Activated CD8-positive, alpha-beta memory T cell treated with anti-CD3 and anti-CD28 coated beads for 1 hour (primary cell): ENCODE measurements around the gene RALGDS.

Source experiments
- DNase-seq, 2 donors: peaks; one replicate each; pipeline ENCODE4 v3.0.0-alpha.2; 2020; ENCODE audit warnings: low read depth in 1 of 2; ENCODE audit errors: extremely low read depth in 1 of 2

The RALGDS gene

DNA sequence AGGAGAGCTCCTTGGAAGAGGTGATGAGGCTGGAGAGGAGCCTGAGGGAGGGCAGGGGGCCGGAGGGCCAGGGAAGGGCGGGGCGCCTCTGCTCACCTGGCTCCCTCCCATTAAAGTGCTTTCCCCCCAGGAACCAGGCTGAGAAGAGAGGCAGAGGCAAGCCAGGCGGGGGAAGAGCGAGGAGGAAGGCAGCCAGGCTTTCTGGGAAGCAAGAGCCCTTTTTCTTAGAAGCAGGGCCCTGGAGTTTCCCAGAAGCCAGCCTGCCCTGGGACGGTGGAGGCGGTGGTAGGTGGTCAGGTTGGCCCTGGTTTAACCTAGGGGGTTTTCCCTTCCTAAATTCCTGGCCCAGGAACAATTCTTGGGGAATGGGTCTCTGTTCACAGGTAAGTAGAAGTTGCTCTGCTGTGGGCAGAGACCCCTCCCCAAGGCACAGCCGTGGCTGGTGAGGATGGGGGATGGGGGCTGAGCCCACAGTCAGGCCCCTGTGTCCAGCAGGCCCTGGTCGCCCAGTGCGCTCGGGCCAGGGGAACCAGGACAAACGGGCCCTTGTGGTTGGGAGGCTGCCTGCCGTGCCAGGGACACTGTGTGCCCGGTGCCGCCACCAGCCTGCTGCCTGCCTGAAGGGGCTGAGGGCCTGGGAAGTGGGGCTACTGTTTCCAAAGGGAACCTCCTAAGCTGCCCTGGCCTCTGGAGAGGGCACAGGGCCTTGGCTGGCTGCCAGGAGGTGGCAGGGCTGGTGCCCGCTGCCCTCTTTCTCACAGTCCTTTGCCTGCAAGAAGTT lies 16.6 kb upstream of the RALGDS start:
- DNase-seq = no peak

DNA sequence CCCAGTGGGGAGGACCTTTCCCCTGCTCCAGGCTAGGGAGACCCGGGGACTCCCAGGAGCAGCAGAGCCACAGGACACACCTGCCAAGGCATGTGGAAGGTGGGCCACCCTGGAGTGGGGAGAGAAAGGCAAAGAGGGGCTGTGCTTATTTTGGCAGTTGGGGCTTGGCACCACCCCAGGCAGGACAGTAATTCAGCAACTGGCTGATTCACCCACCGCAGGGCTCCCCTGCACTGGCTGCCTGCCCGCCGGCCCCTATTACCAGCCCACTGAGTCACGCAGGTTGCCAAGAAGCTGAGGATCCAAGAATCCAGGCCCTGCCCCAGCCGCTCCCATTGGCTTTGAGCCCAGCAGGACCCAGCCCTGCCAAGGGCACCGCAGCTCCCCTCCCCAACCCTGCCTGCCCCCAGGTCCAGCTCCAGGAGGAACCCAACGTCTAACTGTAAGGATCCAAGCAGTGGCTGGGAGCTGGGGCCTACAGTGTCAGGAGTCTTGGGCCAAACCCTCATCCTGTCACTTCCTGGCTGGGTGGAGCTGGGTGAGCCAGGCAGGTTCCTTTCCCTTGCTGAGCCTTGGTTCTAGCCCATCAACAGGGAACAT lies 14.2 kb upstream of the RALGDS start:
- no peak for DNase-seq

DNA sequence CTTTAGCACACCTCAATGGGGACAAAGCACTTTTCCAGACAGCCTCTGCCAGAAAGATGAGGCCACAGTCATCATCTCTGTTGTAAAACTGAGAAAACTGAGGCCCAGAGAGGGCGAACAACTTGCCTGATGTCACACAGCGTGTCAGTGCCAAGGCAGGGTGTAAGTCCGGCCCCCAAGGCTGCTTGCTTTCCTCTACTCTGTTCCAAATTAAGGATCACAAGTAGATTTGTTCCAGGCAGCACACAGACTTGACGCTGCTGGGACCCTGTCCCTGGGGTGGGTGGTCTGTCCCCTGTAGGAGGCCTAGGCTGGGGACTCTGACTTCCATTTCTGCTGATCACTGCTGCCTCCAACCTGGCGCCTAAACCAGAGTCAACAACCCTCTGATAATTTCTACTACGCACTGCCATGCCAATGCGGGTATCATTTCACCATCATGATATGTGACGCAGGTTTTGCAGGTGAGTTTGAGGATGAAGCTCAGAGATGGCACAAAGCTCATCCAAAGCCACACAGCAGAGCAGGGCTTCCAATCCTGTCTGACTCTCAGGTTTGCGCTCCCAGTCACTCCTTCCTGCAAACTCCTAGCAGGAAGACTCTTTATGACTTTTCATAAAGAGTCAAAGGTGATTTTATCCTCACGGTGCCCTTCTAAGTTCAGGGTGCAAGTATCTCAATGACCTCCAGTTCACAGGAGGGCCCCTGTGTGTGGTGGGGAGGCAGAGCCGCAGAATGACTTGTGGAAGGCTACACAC lies 13.5 kb upstream of the RALGDS start:
- DNase-seq = no peak

DNA sequence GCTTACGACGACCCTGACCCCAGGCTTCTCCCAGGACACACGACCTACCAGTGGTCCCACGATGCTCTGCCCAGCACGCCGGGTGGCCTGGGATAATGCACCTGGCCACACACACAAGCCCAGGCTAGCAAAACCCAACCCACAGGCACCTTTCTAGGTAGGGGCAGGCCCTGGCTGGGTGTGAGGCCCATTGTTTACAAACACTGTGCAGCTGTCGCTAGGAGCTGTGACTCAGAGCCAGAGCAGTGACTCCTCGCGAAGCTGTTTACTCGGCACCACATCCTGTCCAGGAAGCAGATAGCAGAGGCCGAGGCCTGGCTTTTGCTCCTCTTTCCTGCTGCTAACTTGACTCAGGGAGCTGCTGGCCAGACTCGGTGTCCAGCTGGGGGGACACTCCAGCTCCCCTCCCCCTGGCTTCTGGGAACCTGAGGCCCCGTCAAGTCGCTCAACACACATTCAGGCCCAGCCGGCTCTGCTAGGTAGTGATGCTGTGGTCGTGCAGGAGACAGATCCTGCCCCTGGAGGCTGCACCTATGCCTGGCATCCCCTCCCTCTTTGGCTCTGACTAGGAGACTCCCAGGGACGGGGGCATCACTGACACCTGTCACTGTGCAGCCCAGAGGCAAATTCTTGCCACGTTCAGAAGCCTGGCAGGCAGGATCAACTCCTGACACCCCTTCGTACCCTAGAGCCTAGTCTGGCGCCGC lies 12.8 kb upstream of the RALGDS start:
- DNase-seq = peak; percentile 73 to 77

DNA sequence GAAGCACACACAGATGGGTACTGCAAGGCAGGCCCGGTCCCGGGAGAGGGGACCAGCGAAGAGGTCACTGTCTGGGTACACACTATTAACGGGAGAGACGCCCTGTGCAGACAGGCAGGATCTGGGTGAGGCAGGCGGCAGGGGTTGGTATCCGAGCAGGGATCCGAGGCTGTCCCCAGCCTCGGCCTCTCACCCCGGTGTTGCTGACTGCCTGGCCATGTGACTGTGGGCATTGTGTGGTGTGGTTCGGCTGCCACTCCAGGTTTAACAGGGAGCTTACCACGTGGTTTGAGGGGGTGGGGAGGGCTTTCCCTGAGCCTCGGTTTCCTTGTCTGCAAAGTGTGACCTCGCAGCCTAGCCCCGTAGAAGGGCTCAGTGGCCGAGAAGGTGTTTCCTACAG lies 11.1 kb upstream of the RALGDS start:
- DNase-seq = no peak

DNA sequence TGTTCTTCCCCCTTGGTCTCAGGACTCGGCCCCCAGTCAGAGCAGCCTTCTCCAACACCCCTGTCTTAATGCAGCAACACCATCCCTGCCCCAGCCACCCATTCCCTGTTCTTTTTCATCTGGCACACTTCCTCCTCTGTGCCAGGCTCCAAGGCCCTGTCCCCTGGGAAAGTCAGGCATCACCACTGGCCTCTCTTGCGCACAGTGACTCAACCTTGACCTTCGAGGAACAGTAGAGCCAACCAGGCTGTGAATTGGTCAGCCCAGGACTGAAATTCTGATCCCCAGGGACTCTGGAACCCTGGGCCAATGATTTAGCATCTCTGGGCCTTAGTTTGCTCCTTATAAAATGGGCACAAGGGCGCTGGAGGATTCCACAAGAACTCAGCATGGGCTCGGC lies 10.5 kb upstream of the RALGDS start:
- DNase-seq = no peak

DNA sequence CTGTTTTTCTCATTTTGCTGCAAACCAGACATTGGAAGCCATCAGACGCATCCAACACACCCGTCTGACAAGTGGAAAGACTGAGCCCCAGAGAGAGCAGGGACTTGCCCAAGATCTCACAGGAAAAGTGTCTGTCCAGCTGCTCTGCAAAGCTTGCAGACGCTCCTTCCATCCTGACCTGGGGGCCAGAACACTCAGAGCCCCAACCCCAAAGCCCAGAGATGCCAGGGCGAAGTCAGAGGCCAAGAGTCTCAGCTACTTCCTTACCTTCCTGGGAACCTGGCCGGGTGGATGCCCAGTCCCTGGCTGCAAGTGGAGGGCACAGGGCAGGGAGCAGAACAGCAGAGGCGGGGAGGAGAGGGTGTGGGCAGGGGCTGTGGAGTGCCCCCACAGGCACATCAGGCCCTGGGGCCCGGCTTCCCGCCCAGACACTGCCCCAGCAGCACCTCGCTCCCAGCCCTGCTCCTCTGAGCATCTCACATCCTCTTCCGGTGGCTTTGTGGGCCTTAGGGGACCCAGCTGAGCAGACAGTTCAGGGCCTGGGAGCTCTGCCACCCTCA lies 9.7 kb upstream of the RALGDS start:
- DNase-seq = no peak

DNA sequence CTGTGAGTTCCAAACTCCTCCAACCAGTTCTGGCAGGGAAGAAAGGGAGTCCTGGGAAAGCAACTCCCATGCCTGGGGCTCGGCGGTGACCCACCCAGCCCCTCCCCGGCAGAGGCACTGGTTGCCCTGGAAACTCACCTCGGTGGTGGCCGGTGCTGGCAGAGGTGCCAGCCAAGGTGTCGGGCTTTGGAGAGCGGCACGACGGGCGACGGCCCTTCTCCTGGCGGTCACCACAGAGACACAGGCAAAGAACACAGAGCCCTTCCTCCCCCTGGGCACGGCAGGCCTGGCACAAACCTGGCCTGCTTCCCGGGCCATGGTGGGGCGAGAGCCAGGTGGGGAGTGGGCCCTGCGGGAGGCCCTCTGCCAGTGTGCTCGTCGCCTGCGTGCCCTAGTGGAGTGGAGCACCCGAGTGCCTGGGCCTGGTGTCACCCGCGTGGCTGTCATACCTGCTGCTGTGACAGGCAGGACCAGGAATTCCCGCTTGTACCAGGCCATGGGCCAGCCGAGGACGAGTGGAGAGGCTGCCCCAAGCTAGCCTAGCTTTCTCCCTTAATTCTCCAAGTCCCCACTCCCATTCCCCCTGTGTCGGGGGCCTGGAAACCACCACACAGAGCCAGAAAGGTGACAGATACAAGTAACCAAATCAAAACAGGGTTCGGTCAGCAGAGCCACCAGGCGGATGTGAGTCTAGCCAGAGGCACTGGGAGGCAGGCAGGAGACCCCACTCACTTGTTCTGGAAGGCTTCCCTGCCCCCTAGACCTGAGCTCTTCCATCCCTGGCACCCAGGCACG lies 8.2 kb upstream of the RALGDS start:
- no peak for DNase-seq

DNA sequence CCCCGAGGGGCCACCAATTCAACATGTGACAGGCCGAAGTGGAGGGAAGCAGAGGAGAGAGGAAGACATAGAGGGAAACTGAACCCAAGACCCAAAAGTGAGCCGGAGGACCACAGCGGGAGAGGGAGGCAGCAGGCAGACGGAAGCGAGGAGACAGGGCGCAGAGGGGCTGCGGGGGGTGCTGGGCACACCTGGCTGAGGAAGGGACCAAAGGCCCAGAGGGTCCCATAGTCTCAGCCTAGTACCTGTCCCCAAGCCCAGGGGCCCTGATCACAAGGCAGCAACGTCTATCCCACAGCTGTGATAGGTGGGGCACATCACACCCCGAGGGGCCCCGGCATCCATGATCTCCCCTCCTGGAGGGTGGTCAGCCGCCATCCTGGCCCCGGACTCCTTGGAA lies 7.1 kb upstream of the RALGDS start:
- no peak for DNase-seq

DNA sequence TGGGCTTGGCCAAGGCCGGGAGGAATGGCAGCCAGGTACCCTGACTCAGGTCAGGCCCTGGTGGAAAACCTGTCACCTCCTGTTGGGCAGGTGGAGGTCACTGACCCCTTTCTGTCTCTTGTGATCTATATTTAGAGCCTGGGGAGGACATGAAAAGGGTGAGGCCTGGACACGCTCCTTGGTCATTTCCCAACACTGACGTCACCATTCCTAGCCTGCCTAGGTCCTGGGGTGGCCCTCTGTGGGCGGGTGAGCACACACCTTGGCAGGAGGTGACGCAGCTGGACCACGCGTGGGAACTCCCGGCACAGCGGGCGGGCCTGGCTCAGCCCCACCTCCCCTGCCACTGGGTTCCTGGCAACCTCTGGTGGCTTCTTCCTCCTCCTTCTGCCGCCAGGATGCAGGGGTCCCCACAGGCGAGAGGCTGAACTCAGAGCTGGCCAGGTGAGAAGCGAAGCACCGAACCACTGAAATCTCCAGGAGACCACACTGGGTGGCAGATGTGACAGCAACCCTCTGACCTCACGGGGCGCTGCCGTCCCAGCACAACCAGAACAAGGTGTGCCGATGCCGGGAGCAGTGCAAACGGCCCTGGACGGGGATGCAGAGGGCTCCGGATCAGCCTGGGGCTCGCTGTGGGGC lies 6.4 kb upstream of the RALGDS start:
- no peak for DNase-seq

DNA sequence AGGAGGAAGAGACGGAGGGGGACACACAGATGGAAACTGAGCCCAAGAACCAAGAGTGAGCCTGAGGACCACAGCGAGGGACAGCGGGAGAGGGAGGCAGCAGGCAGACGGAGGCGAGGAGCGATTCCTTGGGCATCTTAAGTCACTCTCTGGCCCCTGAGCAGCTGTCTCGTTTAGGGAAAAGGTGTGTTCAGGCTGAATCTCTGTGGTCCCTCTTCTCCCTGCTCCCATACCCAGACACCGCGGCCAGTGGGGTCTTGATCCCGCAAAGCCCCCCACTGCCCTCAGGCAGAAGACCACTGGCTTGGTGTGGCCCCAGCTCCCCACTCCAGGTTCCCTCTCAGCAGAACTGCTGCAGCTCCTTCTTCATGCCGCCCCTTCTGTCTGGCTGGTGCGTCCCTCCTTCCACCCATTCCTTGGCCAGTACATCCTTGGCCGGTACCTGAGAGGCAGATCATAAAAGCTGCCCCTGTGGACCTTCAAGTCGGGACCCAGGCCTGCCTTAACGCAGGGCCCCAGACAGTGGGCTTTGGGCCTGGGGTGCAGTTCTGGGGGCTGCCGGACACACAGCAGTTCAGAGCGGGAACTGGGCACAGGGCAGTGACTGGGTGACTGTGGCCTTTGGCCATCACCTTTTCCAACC lies 5.8 kb upstream of the RALGDS start:
- DNase-seq = no peak

DNA sequence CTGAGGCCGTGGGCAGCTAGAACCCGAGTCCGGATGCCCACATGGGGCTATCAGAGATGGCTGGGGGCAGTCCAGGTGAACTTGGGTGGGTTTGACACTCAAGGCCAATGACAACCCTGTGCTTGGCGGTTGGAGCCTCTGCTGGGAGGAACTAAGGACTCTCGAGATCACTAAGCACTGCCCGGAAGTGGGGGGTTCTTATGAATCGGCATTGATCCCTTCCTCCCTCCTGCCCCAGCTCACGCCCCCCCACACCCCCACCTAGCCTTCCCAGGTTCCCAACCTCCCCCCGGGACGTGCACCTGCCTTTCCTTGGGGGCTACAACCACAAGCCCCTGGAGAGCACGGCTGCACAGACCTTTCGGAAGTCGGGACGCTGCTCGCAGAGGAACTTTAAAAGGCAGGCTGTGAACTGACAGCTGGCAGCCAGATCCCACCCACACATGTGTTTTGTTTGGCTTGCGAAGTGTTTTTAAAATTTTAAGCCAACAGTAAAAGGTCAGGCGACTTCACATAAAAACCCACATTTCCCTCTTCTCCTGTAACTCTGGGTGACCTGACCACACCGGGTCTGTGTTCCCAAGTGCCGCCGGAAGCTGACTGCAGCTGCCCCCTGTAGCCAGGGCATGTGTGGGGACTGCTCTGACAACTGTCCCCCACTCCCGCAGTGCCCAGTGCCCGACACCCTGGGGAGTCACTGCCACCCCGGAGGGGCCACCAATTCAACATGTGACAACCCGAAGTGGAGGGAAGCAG lies 5.1 kb upstream of the RALGDS start:
- DNase-seq = no peak

DNA sequence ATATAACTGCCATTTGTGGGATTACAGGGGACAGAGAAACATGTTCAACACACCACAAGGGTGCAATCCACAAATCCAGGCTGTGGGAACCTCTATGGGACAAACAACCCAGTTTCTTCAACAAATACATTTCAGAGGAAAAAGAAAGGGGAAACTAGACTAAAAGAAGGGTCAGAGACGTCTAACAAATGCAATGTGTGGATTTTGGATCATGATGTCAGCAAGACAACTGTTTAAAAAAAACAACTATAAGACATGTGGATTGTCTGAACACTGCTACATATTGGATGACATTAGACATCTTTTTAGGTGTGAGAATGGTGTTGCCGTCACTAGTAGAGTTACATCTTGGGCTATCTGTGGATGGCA lies 3.9 kb upstream of the RALGDS start:
- no peak for DNase-seq

DNA sequence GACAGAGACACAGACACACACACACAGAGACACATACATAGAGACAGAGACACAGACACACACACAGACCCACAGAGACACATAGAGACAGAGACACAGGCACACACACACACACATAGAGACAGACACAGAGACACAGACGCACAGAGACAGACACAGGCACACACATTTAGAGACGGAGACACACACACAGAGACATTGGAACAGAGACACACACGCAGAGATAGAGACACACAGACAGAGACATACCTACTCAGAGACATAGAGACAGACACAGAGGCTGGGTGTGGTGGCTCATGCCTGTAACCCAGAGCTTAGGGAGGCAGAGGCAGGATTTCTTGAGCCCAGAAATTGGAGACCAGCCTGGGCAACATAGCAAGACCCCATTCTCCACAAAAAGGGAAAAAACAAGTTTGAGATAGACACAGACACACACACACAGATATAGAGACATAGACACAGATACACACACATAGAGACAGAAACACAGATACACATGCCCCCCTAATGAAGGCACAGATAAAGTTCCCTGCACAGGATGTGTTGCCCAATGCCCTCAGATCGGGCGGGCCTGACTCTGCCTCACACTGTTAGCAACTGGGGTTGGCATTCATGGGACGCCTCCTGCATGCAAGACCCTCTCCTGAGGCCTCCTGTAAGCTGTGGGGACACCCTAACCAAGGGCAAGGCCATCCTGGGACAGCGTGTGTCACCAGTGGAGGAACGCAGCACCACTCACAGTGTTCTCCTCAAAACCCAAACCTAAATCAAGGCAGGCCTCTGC lies 3.3 kb upstream of the RALGDS start:
- DNase-seq = no peak

DNA sequence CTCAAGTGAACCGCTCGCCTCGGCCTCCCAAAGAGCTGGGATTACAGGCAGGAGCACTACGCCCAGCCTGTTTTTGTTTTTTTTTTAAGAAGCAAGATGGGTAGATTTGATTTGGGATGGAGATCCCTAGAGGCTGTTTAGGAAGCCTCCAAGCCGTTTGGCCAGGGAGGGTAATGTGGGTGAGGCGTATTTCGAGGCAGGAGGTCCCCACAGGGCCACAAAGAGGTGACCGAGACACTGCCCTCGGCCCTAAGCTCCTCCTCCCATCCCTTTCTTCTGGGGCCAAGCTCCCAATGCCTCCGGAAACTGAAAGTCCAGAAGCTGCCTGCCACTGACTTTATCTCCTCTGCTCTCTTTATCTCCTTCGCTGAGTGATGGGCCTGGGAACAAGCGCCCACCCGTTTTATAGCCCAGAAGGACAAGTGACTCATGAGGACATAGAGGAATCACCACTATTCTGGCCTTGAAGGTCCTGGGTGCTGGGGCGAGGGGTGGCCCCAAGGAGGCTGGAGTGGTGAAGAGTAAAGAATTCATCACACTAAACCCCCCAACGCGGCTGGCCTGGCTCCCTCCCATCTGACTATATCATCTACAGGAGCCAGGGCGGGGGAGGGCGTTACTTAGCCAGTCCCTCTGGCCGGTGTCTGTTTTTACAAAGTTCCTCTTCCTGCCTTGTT lies 2.0 kb upstream of the RALGDS start:
- DNase-seq = no peak

DNA sequence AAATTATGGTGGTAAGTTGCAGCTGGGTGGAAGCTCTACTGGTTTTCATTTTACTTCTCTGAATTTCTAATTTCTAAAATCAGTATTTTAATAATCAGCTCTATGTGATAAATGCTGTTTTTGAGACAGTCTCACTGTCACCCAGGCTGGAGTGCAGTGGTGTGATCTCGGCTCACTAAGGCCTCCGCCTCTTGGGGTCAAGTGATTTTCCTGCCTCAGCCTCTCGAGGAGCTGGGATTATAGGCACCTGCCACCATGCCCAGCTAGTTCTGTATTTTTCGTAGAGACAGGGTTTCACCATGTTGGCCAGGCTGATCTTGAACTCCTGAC lies 1.5 kb upstream of the RALGDS start:
- DNase-seq = no peak

DNA sequence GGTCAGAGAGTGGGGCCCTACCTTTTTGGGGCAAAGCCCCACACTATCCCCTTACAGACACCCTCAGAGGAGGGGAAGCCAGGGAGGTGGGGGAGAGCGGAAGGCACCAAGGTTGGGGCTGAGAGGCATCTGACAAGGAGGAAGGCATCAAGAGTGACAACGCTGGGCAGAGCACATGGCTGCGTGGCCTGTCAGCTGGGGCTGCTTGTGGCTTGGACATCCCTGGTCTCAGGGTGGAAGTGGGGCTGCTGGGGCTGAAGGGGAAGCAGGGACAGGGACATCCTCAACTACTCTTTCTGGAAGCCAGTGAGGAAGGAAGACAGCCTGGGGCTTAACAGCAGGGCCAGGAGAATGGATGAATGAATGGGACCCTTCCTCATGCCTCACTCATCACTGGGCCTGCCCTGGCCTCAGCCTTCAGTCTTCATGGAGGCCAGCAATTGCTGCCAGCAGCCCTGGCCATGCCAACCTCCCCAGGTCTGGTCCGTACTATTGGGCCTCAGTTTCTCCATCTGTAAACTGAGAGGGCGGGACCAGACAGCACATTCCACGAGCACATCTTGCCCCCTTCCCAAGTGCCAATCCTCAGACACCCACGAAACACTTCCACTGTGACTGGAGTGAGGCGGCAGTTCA lies 993 bp upstream of the RALGDS start:
- DNase-seq = no peak
